ENCODE measurements around the gene MAGEA11.

GRCh38 chrX:149704664-149705063, 7.2 kb upstream of the MAGEA11 start:
- TF ChIP-seq, protein P1, sequence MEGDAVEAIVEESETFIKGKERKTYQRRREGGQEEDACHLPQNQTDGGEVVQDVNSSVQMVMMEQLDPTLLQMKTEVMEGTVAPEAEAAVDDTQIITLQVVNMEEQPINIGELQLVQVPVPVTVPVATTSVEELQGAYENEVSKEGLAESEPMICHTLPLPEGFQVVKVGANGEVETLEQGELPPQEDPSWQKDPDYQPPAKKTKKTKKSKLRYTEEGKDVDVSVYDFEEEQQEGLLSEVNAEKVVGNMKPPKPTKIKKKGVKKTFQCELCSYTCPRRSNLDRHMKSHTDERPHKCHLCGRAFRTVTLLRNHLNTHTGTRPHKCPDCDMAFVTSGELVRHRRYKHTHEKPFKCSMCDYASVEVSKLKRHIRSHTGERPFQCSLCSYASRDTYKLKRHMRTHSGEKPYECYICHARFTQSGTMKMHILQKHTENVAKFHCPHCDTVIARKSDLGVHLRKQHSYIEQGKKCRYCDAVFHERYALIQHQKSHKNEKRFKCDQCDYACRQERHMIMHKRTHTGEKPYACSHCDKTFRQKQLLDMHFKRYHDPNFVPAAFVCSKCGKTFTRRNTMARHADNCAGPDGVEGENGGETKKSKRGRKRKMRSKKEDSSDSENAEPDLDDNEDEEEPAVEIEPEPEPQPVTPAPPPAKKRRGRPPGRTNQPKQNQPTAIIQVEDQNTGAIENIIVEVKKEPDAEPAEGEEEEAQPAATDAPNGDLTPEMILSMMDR (conservative IDR thresholded peaks at IDR 0.05) = no peak
- TF ChIP-seq EZH2 (IDR thresholded peaks at IDR 0.05; ENCODE audit: low read depth) = no peak
